ENCODE data around the gene ESRRA.

GRCh38 chr11:64339754-64340408, 34.6 kb downstream of the ESRRA start, which contains the start of gene CCDC88B:
- TF ChIP-seq CTCF (IDR thresholded peaks at IDR 0.05) (no peak), POLR2A (IDR thresholded peaks at IDR 0.05) (no peak)
